Caco-2 (cell line): Measurements from ENCODE around the gene RPL35. TPM values are rescaled to one million over a fixed set of nuclear protein-coding genes. Genes with fewer than 3 reads are reported as not detected.

Experiments used
- BruUV-seq: library from RNA; stranded (reverse); fragments of 400-500 nt; replicated peaks from 2 replicates; lab custom pipeline; 2021; lab: Mats Ljungman, UMichigan
- CTCF ChIA-PET: fragments of 300-600 bp; sonication (Branson Sonifier 250); formaldehyde crosslinking; loops from one replicate; lab custom pipeline; 2022; ENCODE audit warnings: antibody characterized with exemption; lab: Charles Lee
- POLR2A ChIA-PET: fragments of 300-600 bp; sonication (Branson Sonifier 250); formaldehyde crosslinking; loops from one replicate; lab custom pipeline; 2022; ENCODE audit warnings: antibody characterized with exemption; lab: Charles Lee
- DNase-seq, 2 experiments: peaks; one replicate each; pipeline versions ENCODE4 v3.0.0 to v3.0.0-alpha.2; 2020 to 2022
- H3K27me3 ChIP-seq: replicated peaks from 2 replicates; pipeline ENCODE4 v1.6.0; 2011; ENCODE audit warnings: low read length; ENCODE audit not compliant: control insufficient read depth, insufficient read depth
- H3K36me3 ChIP-seq: 2 replicates; pipeline ENCODE4 v1.5.1; 2011; ENCODE audit warnings: low read length; ENCODE audit not compliant: control insufficient read depth, insufficient read depth
- H3K4me1 ChIP-seq: fragments of 250-450 bp; sonication (Bioruptor Pico); 2 replicates; pipeline ENCODE4 v1.5.1; 2020; ENCODE audit warnings: mild to moderate bottlenecking
- H3K4me3 ChIP-seq: 2 replicates; pipeline ENCODE4 v1.5.1; 2011; ENCODE audit warnings: low read depth, mild to moderate bottlenecking, control low read depth, low read length
- H3K9me3 ChIP-seq: fragments of 250-450 bp; sonication (Bioruptor Pico); 2 replicates; pipeline ENCODE4 v1.5.1; 2020; ENCODE audit warnings: mild to moderate bottlenecking, moderate library complexity
- H3K27ac Mint-ChIP-seq: one replicate; pipeline ENCODE4 v1.8.0; 2022; ENCODE audit warnings: mixed read lengths; ENCODE audit not compliant: unreplicated experiment
- H3K27me3 Mint-ChIP-seq: one replicate; pipeline ENCODE4 v1.8.0; 2022; ENCODE audit warnings: mixed read lengths; ENCODE audit not compliant: insufficient read depth, unreplicated experiment
- H3K36me3 Mint-ChIP-seq: one replicate; pipeline ENCODE4 v1.8.0; 2022; ENCODE audit warnings: mild to moderate bottlenecking, mixed read lengths; ENCODE audit not compliant: insufficient read depth, unreplicated experiment
- H3K4me1 Mint-ChIP-seq: one replicate; pipeline ENCODE4 v1.8.0; 2022; ENCODE audit warnings: low read depth, mixed read lengths; ENCODE audit not compliant: unreplicated experiment
- H3K4me3 Mint-ChIP-seq: one replicate; pipeline ENCODE4 v1.8.0; 2022; ENCODE audit warnings: mild to moderate bottlenecking, moderate library complexity, mixed read lengths; ENCODE audit not compliant: unreplicated experiment
- H3K9me3 Mint-ChIP-seq: one replicate; pipeline ENCODE4 v1.8.0; 2022; ENCODE audit warnings: mixed read lengths; ENCODE audit not compliant: unreplicated experiment
- intact Hi-C: fragments of 100-400 bp; cut with micrococcal nuclease; formaldehyde crosslinking; loops from one replicate; pipeline ENCODE4 v1.10.0; 2022; ENCODE audit not compliant: unreplicated experiment
- total RNA-seq: library from RNA; stranded (reverse); gene quantifications from 2 replicates; pipeline ENCODE4 v1.2.3, GENCODE V29; 2022
- TF ChIP-seq, protein P1 (sequence below), 2 experiments: fragments of 200-600 bp in 1 of 2; IDR thresholded peaks; 1 replicate in 1 of 2; 2 replicates in 1 of 2; pipeline versions ENCODE4 v1.5.1 to v1.8.0; 2011 to 2022; ENCODE audit warnings: antibody characterized with exemption in 1 of 2, control low read depth in 1 of 2, inconsistent platforms in 1 of 2, low read depth in 1 of 2, low read length in 1 of 2, mild to moderate bottlenecking in 1 of 2, moderate library complexity in 1 of 2; ENCODE audit not compliant: insufficient read depth in 1 of 2, severe bottlenecking in 1 of 2, unreplicated experiment in 1 of 2

Gene RPL35
- total RNA-seq, 1 experiment from 2014 or later: 1,528 TPM

DNA sequence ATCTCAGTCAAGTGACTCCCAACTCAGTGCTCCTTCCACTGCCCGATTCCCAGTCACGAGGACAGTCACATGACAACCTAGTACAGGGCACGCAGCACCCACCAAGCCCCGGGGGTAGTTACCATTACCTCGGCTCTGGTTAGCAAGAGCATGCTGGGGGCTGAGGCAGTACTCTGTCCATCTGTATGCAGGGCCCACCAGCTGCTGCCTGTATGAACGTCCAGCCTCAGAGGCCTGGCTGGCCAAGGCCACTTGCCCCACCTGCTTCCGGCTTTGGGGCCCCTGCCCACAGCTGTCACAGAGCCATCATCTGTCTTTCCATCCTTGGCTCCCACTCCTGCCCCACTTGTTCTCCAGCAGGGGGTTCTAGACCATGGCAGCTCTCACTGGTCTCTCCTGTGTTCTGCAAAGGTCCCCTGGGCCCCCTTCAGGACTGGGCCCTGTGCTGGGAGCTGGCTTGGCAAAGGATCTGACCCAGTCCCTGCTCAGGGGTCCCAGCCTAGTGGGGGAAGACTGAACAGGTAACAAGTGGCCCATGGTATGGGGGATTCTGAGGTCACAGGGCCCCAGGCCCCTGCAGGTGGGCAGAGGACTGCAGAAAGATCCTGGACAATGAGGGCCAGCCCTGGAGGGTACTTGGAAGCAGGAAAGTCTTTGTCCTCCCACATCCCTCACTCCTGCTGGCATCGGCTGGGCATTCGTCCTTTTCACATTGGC, 3.3 kb downstream of the RPL35 start:
- POLR2A ChIA-PET: no interaction called here
- no peak overlapping the region for H3K4me3 Mint-ChIP-seq
- H3K27me3 ChIP-seq: no peaks in the 10 kb centered on the region
- no TSS peak for BruUV-seq
- H3K36me3 ChIP-seq: peaks cover 13% of the 10 kb centered on the region
- DNase-seq: no peak
- H3K9me3 Mint-ChIP-seq: no peaks in the 10 kb centered on the region
- H3K4me3 ChIP-seq: no peak overlapping the region
- peaks cover 7% of the 10 kb centered on the region for H3K4me1 Mint-ChIP-seq
- CTCF ChIA-PET: interaction anchor here (11.7 kb wide), 1 partner anchor 84 kb away, joined by 325 read pairs; the partner anchor contains the start of genes NR6A1 and OLFML2A
- peaks cover 90% of the 10 kb centered on the region for H3K36me3 Mint-ChIP-seq
- H3K27ac Mint-ChIP-seq: no peak overlapping the region
- intact Hi-C loops: no loop called here
- H3K27me3 Mint-ChIP-seq: no peaks in the 10 kb centered on the region
- TF ChIP-seq, protein P1, sequence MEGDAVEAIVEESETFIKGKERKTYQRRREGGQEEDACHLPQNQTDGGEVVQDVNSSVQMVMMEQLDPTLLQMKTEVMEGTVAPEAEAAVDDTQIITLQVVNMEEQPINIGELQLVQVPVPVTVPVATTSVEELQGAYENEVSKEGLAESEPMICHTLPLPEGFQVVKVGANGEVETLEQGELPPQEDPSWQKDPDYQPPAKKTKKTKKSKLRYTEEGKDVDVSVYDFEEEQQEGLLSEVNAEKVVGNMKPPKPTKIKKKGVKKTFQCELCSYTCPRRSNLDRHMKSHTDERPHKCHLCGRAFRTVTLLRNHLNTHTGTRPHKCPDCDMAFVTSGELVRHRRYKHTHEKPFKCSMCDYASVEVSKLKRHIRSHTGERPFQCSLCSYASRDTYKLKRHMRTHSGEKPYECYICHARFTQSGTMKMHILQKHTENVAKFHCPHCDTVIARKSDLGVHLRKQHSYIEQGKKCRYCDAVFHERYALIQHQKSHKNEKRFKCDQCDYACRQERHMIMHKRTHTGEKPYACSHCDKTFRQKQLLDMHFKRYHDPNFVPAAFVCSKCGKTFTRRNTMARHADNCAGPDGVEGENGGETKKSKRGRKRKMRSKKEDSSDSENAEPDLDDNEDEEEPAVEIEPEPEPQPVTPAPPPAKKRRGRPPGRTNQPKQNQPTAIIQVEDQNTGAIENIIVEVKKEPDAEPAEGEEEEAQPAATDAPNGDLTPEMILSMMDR (IDR thresholded peaks at IDR 0.05; ENCODE audit: insufficient read depth in 1 of 2, low read depth in 1 of 2, low read length in 1 of 2, severe bottlenecking in 1 of 2, unreplicated experiment in 1 of 2): no peak
- H3K9me3 ChIP-seq: no peaks in the 10 kb centered on the region
- H3K4me1 ChIP-seq: peaks cover 10% of the 10 kb centered on the region; the same call in 1 of the 2 replicates

DNA sequence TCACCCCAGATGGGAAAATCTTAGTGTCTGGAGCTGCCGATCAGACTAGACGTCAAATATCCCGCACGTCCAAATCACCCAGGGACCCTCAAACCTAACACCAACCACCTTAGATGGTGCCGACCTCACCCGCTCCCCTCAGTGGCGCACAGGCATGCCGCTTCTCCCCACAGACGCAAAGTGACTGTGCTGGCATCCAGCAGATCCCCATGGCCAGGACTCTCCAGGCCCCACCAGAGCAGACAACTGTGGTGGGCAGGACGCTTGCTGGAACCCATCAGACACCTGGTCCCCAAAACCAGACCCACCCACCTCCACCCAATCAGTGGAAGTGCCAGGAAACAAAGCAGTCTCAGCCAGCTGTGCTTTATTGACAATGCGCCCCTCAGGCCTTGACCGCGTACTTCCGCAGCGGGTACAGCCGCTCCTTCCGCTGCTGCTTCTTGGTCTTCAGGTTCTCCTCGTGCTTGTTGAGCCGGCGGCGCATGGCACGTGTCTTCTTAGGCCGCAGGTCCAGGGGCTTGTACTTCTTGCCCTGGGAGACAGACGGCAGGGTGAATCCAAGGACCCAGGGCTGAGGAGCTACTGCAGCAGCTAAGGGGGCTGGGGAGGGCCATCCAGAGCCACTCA, 4.1 kb downstream of the RPL35 start:
- CTCF ChIA-PET: interaction anchor here (11.7 kb wide), 1 partner anchor 83 kb away, joined by 325 read pairs; the partner anchor contains the start of genes NR6A1 and OLFML2A
- H3K9me3 Mint-ChIP-seq: no peaks in the 10 kb centered on the region
- no peak overlapping the region for H3K27ac Mint-ChIP-seq

More for the DNA sequence above, 4.1 kb downstream of the RPL35 start:
- Mint-ChIP-seq H3K36me3 (peaks cover 94% of the 10 kb centered on the region), H3K4me1 (peaks cover 10% of the 10 kb centered on the region), H3K4me3 (no peak overlapping the region), H3K27me3 (no peaks in the 10 kb centered on the region)
- no peak overlapping the region for H3K4me3 ChIP-seq
- no peaks in the 10 kb centered on the region for H3K9me3 ChIP-seq
- peaks cover 10% of the 10 kb centered on the region for H3K4me1 ChIP-seq
- no TSS peak for BruUV-seq
- intact Hi-C loops: loop anchor here (1.0 to 2.0 kb wide), 2 partner anchors 37 to 517 kb away; no protein-coding TSS in a partner anchor
- peaks cover 13% of the 10 kb centered on the region for H3K36me3 ChIP-seq
- DNase-seq: no peak
- no peaks in the 10 kb centered on the region for H3K27me3 ChIP-seq
- TF ChIP-seq, protein P1 (IDR thresholded peaks at IDR 0.05; ENCODE audit: insufficient read depth in 1 of 2, low read depth in 1 of 2, low read length in 1 of 2, severe bottlenecking in 1 of 2, unreplicated experiment in 1 of 2): no peak
- POLR2A ChIA-PET: no interaction called here
